GM12874 (cell line): ENCODE measurements around the gene CBLN3.

ENCODE experiments used
- CTCF ChIP-seq: IDR thresholded peaks from 2 replicates; pipeline ENCODE4 v1.5.1; 2011; ENCODE audit warnings: low read depth, mild to moderate bottlenecking, control low read depth, low read length, moderate library complexity; ENCODE audit not compliant: insufficient read depth

Gene CBLN3

GRCh38 chr14:24426150-24426911 is 3.1 kb downstream of the CBLN3 start:
- no peak for TF ChIP-seq CTCF

DNA sequence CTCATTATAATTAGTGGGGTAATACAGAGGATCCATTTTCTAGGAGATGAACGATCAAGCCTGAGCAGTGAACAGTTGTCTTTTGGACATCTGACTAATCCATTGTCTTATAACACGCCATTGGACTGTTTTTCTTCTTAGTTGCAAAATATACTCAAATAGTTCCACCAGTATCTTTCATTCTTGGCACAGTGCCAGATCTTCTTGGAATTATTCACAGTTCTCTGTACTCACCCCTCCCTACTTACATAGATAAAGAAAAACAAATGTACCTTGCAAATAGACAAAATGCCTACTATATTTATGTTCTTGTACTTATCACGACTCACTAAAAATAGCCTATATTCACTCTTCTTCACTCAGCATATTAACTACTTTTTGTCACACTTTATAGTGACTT is 3.8 kb downstream of the CBLN3 start:
- TF ChIP-seq CTCF = no peak

- no peak for TF ChIP-seq CTCF
Observed at GRCh38 chr14:24422694-24423601, 6.5 kb downstream of the CBLN3 start.

DNA sequence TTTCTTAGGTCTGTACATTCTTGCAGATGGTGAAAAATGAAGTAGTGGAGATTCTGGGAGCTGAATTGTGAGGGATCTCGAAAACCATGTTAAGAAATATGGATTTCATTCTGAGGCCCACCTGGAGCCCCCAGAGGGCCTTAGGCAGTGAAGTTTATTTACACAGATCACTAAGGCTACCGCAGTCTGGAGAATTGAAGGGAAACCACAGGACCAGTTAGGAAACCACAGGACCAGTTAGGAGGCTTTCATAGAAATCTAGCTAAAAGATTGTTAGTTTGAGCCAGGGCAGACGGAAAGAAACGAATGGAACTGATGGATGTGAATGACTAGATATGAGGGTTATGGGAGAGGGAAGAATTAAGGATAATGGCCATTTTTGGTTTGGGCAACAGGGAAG is 7.2 kb downstream of the CBLN3 start:
- TF ChIP-seq CTCF = no peak

DNA sequence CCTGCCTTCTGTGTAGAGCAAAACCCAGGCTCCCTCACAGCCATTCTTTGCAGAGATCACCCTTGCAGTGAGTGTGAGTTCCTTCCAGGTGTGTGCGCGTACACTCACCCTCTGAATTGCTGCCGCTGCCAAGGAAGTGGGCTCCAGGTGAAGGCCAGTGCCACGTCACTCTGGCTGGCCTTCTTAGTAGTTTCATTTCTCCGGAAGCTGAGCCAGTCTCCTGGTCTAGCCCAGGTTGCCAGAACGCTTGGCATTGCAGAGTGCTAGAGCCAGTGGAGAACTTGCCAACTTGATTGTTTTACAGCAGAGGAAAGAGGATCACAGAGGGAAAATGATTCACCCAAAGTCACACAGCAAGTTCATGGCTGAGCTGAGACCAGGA is 11.0 kb downstream of the CBLN3 start:
- no peak for TF ChIP-seq CTCF

DNA sequence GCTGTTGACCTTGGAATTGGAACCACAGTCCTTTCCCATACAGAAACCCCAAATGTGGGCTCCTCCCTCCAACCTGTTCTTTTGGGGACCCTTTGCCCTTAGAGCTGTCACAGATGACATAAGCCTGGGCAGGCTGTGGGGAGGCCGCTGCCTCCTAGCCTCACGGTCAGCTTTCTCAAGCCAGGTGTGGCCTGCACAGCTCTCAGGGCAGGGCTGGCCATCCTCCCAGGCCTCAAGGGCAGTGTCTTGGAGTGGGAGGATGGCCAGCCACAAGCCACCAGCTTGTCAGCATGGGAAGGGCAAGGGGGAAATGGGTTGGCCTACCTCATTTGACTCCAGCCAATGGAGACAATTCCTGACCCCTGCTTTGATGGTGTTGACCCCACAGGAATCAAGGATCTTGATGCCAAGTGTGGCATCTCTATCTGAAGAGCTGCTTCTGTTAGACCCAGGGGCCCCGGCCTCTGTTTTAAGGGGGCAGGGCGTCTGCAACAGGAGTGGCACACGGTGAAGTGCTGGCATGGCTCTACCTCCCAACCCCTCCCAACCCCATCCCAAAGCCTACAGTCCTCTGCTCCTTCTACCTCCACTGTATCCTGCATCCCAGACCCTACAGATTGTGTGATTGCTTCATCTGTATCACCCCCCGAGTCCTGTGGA is 11.5 kb downstream of the CBLN3 start:
- TF ChIP-seq CTCF = no peak
